ENCODE data around the gene CATSPERD.
"Not testable (repeated sequence)": the region's sequence is repeated elsewhere in the genome, so short reads cannot be mapped to it uniquely, and the experiment has no call there.

Gene CATSPERD

GRCh38 chr19:5686647-5687359, 33.6 kb upstream of the CATSPERD start:
- peak; percentile 93 for DNase-seq

- DNase-seq = peak; percentile 48
Observed at GRCh38 chr19:5687360-5688198, 32.9 kb upstream of the CATSPERD start.

- not testable (repeated sequence) for DNase-seq
Observed at GRCh38 chr19:5688262-5688881, 32.1 kb upstream of the CATSPERD start.

- DNase-seq = peak; percentile 95
Observed at GRCh38 chr19:5690125-5690954, 30.1 kb upstream of the CATSPERD start, which contains the start of gene RPL36. Gene RPL36 (plus strand): TSS chr19:5690295. CDS start chr19:5690508, 213 bp downstream.

- peak; percentile 60 for DNase-seq
Observed at GRCh38 chr19:5690955-5691821, 29.2 kb upstream of the CATSPERD start.

- DNase-seq = no peak
Observed at GRCh38 chr19:5691822-5692722, 28.4 kb upstream of the CATSPERD start.

GRCh38 chr19:5692723-5693194, 27.7 kb upstream of the CATSPERD start:
- DNase-seq = peak; percentile 34

GRCh38 chr19:5693195-5694166, 27.0 kb upstream of the CATSPERD start:
- peak; percentile 37 for DNase-seq

- DNase-seq = peak; percentile 34
Observed at GRCh38 chr19:5694167-5694955, 26.1 kb upstream of the CATSPERD start.

- DNase-seq = no peak
Observed at GRCh38 chr19:5694956-5695648, 25.3 kb upstream of the CATSPERD start.

- DNase-seq = peak; percentile 37
Observed at GRCh38 chr19:5695649-5696195, 24.7 kb upstream of the CATSPERD start.

- no peak for DNase-seq
Observed at GRCh38 chr19:5696196-5697021, 24.0 kb upstream of the CATSPERD start.

GRCh38 chr19:5697022-5697889, 23.2 kb upstream of the CATSPERD start:
- DNase-seq = peak; percentile 29

GRCh38 chr19:5697890-5698634, 22.4 kb upstream of the CATSPERD start:
- DNase-seq = peak; percentile 42
